GF-D8 (cell line): ENCODE results near the gene OR1F1.

ENCODE experiments used
- DNase-seq: peaks from one replicate; lab custom pipeline; 2025; lab: John Stamatoyannopoulos, UW

OR1F1 gene

GRCh38 chr16:3249020-3249419, 61.0 kb downstream of the OR1F1 start:
- no peak for DNase-seq

DNA sequence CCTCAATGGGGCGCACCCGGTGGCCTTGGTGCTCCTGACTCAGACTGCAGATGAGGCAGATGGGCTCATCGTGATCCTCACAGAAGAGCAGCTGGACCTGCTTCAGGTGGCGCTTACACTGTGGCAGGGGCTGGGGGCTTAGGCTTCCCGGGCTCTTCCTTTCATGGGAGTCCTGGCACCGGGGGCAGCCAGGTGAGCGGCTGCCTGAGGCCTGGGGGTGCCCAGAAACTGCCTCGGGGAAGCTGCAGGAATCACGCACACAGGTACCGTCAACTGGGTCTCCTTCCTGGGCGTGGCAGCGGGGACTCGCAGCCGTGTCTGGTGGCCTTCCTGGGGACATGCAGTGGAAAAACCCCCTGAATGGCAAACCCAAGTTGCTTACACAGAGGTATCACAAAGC, 61.4 kb downstream of the OR1F1 start:
- no peak for DNase-seq

GRCh38 chr16:3252967-3253366, 65.0 kb downstream of the OR1F1 start:
- no peak for DNase-seq

DNA sequence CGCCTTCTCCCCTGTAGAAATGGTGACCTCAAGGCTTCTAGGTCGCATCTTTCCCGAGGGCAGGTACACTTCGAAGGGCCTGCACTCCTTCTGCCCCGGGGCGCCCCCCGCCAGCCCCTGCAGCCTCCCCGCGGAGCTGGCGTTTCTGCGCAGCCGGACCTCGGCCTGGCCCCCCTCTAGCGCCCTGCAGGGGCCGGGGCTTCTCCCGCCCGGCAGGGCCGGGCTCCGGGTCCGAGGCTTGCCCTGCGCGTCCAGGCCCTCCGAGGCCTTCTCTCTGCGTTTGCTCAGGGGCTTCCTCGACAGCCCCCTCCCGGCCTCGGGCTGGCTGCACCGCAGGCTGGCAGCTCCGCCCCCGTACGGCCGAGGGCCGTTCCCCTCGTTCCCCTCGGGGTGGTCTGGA, 66.3 kb downstream of the OR1F1 start:
- no peak for DNase-seq
